ENCODE data around the gene RIPOR3. TPM values are rescaled to one million over a fixed set of nuclear protein-coding genes. Genes with fewer than 3 reads are reported as not detected.

The RIPOR3 gene
- 0.22 and 0.39 TPM in 2 replicates for total RNA-seq

GRCh38 chr20:50690650-50691572 is at the start of gene RIPOR3:
RIPOR3 (minus strand) TSS chr20:50691542; CDS start chr20:50691128, 414 bp downstream.

GRCh38 chr20:50731055-50731929 is 40.0 kb upstream of the RIPOR3 start, which contains the start of gene PARD6B:
PARD6B (plus strand) TSS chr20:50731580; CDS start chr20:50731787, 207 bp downstream.

Small RNA genes lying within 50 kb of the gene (small RNA-seq; reads per million reads assigned to genes)
- gene MIR1302-5 (not detected), gene MIR645 (not detected), gene RF00019 (not detected)

Other genes starting within 250 kb of the RIPOR3 start
- gene PTPN1, start 181.2 kb downstream of the RIPOR3 start, total RNA-seq, result 21.6 and 31.7 TPM in 2 replicates
- gene PARD6B, start 40.0 kb upstream of the RIPOR3 start, total RNA-seq, result 9.0 and 19.6 TPM in 2 replicates
- 5.1 and 10.3 TPM in 2 replicates for gene BCAS4, start 103.5 kb upstream of the RIPOR3 start, total RNA-seq
- gene ADNP, start 239.9 kb upstream of the RIPOR3 start, total RNA-seq, result 27.2 and 33.4 TPM in 2 replicates

Measured in placental epithelial cell (primary cell).